PC-9 (cell line): ENCODE measurements around the gene GLIPR1L2.

ENCODE experiments used
- CTCF ChIP-seq: fragments of 200-600 bp; sonication (generic); conservative IDR thresholded peaks from 2 replicates; pipeline ENCODE4 v1.6.1; 2017; ENCODE audit warnings: mixed run types, antibody characterized with exemption, mild to moderate bottlenecking, moderate library complexity
- EZH2 ChIP-seq: fragments of 200-600 bp; sonication (generic); IDR thresholded peaks from 2 replicates; pipeline ENCODE4 v1.8.0; 2017; ENCODE audit warnings: antibody characterized with exemption, low read depth

GRCh38 chr12:75341873-75342272, 49.0 kb upstream of the GLIPR1L2 start:
- TF ChIP-seq CTCF (no peak), EZH2 (no peak)
